ENCODE measurements around the gene AHRR.

The AHRR gene

GRCh38 chr5:376799-377325 is 55.3 kb downstream of the AHRR start:
- ChIA-PET POLR2A (interaction anchor here (1.1 kb wide), 1 partner anchor 37 kb away, joined by 5 read pairs; no protein-coding TSS in a partner anchor), CTCF (no interaction called here)
- DNase-seq (ENCODE audit: extremely low spot score) = no peak
- TF ChIP-seq ARNT (IDR thresholded peaks at IDR 0.05) (no peak), NFRKB (IDR thresholded peaks at IDR 0.05) (no peak), SP1 (IDR thresholded peaks at IDR 0.05) (no peak), CTBP1 (IDR thresholded peaks at IDR 0.05; ENCODE audit: borderline replicate concordance) (no peak)
- TF ChIP-seq, protein P1, sequence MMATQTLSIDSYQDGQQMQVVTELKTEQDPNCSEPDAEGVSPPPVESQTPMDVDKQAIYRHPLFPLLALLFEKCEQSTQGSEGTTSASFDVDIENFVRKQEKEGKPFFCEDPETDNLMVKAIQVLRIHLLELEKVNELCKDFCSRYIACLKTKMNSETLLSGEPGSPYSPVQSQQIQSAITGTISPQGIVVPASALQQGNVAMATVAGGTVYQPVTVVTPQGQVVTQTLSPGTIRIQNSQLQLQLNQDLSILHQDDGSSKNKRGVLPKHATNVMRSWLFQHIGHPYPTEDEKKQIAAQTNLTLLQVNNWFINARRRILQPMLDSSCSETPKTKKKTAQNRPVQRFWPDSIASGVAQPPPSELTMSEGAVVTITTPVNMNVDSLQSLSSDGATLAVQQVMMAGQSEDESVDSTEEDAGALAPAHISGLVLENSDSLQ (IDR thresholded peaks at IDR 0.05) = no peak

DNA sequence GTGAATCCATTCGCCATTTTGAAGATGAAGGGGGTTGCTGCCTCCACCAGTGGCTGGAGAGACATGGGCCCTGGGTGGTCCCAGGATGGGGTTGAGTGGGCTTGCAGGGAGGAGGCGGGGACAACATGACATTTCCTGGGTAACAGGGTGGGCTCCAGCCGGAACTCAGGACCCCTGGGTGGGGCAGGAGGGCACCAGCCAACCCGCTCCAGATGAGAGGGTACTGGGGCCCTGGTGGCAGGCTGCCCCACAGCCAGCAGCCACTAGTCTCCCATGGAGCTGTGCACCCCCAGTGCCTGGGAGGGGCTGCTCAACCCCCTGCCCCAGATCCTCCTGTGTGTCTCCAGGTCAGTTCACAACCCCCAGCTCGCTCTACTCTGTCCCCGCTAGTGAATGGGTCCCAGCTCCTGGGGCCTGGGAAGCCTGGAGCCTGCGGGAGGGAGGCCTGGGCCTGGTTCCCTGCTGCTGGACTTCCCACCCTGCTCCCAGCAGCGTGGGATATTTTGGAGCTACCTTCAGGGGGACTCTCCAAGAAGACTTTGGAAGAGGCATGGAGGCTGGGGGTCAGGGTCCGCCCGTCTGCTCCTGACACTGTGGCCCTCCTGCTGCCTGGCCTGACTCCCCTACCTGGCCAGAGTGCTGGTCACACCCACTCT is 55.9 kb downstream of the AHRR start:
- ChIA-PET CTCF (no interaction called here), POLR2A (interaction anchor here (1.1 to 1.2 kb wide), 2 partner anchors 36 to 37 kb away, joined by 5 to 6 read pairs; no protein-coding TSS in a partner anchor)
- DNase-seq (ENCODE audit: extremely low spot score) = no peak
- TF ChIP-seq SP1 (IDR thresholded peaks at IDR 0.05) (no peak), LEF1 (IDR thresholded peaks at IDR 0.05; ENCODE audit: borderline replicate concordance) (no peak), FOXM1 (IDR thresholded peaks at IDR 0.05; ENCODE audit: borderline replicate concordance) (no peak), TARDBP (IDR thresholded peaks at IDR 0.05) (no peak), HDGF (IDR thresholded peaks at IDR 0.05; ENCODE audit: borderline replicate concordance) (no peak), ZNF384 (IDR thresholded peaks at IDR 0.05) (no peak), BHLHE40 (IDR thresholded peaks at IDR 0.05; ENCODE audit: borderline replicate concordance) (no peak)

DNA sequence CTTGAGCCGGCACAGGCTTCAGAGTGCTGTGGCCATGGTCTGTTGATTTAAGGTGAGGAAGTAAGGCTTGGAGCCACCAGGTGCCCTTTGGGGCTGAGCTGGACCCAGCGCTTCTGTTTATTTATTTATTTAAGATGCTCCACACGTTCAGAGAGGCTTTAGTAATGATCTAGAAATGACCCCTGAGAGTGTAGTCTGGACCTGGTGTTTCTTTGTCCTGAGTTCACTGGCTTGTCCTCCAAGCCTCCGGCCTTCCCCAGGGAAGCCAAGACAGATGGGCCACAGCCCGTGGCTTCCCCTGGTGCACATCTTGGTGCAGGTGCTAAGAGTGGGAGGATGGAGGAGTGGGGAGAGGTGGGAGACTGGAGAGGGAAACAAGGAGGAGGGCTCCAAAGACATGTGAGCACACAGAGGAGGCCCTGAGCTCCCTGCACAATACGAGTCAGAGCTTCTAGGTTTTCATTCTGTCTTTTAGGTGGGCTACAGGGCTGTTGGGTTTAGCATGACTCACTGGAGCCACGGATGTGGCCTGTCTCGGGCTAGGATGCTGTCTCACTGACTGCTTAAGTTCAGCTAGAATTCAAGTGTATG is 56.9 kb downstream of the AHRR start:
- no peak for DNase-seq (ENCODE audit: extremely low spot score)
- ChIA-PET POLR2A (interaction anchor here (0.6 to 1.2 kb wide), 2 partner anchors 35 to 94 kb away, joined by 3 to 6 read pairs; no protein-coding TSS in a partner anchor), CTCF (no interaction called here)
- no peak for TF ChIP-seq L3MBTL2 (conservative IDR thresholded peaks at IDR 0.05)
- no peak for TF ChIP-seq NFRKB (IDR thresholded peaks at IDR 0.05)
- TF ChIP-seq SP1 (IDR thresholded peaks at IDR 0.05) = no peak
- TF ChIP-seq SUZ12 (IDR thresholded peaks at IDR 0.05) = no peak
- TF ChIP-seq TARDBP (IDR thresholded peaks at IDR 0.05) = no peak
- no peak for TF ChIP-seq HDGF (IDR thresholded peaks at IDR 0.05; ENCODE audit: borderline replicate concordance)

DNA sequence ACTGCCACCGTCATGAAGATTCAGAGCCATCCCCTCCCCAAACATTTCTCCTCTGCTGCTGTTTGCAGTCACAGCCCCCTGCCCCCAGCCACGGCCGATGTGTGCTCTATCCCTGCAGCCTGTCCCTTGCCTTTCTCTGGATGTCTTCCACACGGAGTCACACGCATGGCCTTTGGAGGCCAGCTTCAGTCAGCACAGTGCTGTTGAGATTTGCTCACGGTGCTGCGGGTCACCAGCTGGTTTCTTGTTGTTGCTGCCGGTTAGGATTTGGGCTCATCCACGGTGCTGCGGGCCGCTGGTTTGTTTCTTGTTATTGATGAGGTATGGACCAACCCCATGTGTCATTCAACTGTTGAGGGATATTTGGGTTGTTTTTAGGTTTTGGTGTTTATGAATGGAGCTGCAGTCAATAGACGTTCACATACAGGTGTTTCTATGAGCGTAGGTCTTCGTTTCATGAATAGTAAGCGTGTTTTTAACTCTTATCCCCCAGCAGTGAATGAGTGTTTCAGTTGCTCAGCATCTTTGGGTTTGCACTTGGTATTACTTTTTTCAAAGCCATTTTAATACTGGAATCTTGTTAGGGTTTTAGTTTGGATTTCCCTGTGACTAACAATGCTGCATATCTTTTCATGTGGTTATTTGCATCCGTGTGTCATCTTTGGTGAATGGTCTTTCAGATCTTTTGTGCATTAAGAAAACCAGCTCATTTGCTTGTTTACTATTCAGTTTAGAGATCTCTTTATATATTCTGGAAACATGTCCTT is 57.6 kb downstream of the AHRR start:
- ChIA-PET POLR2A (no interaction called here), CTCF (no interaction called here)
- no peak for TF ChIP-seq SP1 (IDR thresholded peaks at IDR 0.05)
- TF ChIP-seq ELF4 (IDR thresholded peaks at IDR 0.05) = no peak
- TF ChIP-seq LEF1 (IDR thresholded peaks at IDR 0.05; ENCODE audit: borderline replicate concordance) = no peak
- no peak for TF ChIP-seq HDGF (IDR thresholded peaks at IDR 0.05; ENCODE audit: borderline replicate concordance)
- no peak for TF ChIP-seq ZNF384 (IDR thresholded peaks at IDR 0.05)
- no peak for TF ChIP-seq NFRKB (IDR thresholded peaks at IDR 0.05)
- no peak for TF ChIP-seq FOXA1 (IDR thresholded peaks at IDR 0.05)
- TF ChIP-seq TARDBP (IDR thresholded peaks at IDR 0.05) = no peak
- TF ChIP-seq CTBP1 (IDR thresholded peaks at IDR 0.05; ENCODE audit: borderline replicate concordance) = no peak
- TF ChIP-seq, protein P1 (IDR thresholded peaks at IDR 0.05) = no peak
- TF ChIP-seq FOXM1 (IDR thresholded peaks at IDR 0.05; ENCODE audit: borderline replicate concordance) = no peak
- TF ChIP-seq SUZ12 (IDR thresholded peaks at IDR 0.05) = no peak
- no peak for TF ChIP-seq ARNT (IDR thresholded peaks at IDR 0.05)
- TF ChIP-seq L3MBTL2 (conservative IDR thresholded peaks at IDR 0.05) = no peak
- no peak for DNase-seq (ENCODE audit: extremely low spot score)

DNA sequence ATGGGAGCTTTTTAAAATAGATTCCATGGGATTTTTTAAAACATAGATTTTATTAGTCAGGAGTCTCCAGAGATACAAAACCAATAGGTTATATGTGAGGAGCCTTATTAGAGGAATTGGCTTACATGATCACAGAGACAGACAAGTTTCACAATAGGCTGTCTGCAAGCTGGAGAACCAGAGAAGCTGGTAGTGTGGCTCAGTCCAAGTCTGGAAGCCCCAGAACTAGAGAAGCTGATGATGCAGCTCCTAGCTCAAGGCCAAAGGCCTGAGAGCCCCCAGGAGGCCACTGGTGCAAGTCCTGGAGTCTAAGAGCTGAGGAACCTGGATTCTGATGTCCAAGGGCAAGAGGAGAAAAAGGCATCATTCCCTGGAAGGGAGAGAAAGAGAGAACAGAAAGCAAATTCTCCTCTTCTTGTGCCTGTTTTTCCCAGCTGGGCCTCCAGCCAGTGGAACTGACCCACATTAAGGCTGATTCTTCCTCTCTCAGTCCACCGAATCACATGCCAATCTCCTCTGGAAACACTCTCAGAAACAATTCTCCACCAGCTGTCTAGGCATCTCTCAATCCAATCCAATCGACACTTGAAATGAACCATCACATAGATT is 59.3 kb downstream of the AHRR start:
- ChIA-PET CTCF (no interaction called here), POLR2A (interaction anchor here (1.1 kb wide), 1 partner anchor 32 kb away, joined by 3 read pairs; no protein-coding TSS in a partner anchor)
- no peak for DNase-seq (ENCODE audit: extremely low spot score)
- no peak for TF ChIP-seq L3MBTL2 (conservative IDR thresholded peaks at IDR 0.05)
- TF ChIP-seq BHLHE40 (IDR thresholded peaks at IDR 0.05; ENCODE audit: borderline replicate concordance) = no peak
- no peak for TF ChIP-seq ELF4 (IDR thresholded peaks at IDR 0.05)
- TF ChIP-seq FOXA1 (IDR thresholded peaks at IDR 0.05) = no peak
- TF ChIP-seq LEF1 (IDR thresholded peaks at IDR 0.05; ENCODE audit: borderline replicate concordance) = no peak
- no peak for TF ChIP-seq FOXK2 (IDR thresholded peaks at IDR 0.05)
- TF ChIP-seq TARDBP (IDR thresholded peaks at IDR 0.05) = no peak
- TF ChIP-seq, protein P1 (IDR thresholded peaks at IDR 0.05) = no peak
- no peak for TF ChIP-seq FOXM1 (IDR thresholded peaks at IDR 0.05; ENCODE audit: borderline replicate concordance)
- no peak for TF ChIP-seq CTBP1 (IDR thresholded peaks at IDR 0.05; ENCODE audit: borderline replicate concordance)
- TF ChIP-seq ARNT (IDR thresholded peaks at IDR 0.05) = no peak
- no peak for TF ChIP-seq SP1 (IDR thresholded peaks at IDR 0.05)
- TF ChIP-seq SUZ12 (IDR thresholded peaks at IDR 0.05) = no peak
- TF ChIP-seq ZNF384 (IDR thresholded peaks at IDR 0.05) = no peak
- TF ChIP-seq NFRKB (IDR thresholded peaks at IDR 0.05) = no peak
- TF ChIP-seq HDGF (IDR thresholded peaks at IDR 0.05; ENCODE audit: borderline replicate concordance) = no peak
